Tibial artery (tissue), 4 donors: ENCODE results near the gene STOML3.

ENCODE experiments used
- DNase-seq, 2 donors: peaks; one replicate each; pipeline ENCODE4 v3.0.0-alpha.2; 2019
- H3K27ac ChIP-seq, 2 donors: fragments of 200-600 bp; sonication (generic) in 1 of 2; 1 replicate in 1 of 2; 2 replicates in 1 of 2; pipeline ENCODE4 v1.5.1; 2018 to 2019; ENCODE audit warnings: mild to moderate bottlenecking in 1 of 2
- H3K27me3 ChIP-seq, 2 donors: fragments of 200-600 bp; sonication (generic) in 1 of 2; one replicate each; pipeline versions ENCODE4 v1.5.1 to v1.6.0; 2016 to 2019
- H3K36me3 ChIP-seq, 3 donors: fragments of 200-600 bp; sonication (generic) in 2 of 3; one replicate each; pipeline ENCODE4 v1.5.1; 2016 to 2019; ENCODE audit warnings: mild to moderate bottlenecking in 2 of 3
- H3K4me1 ChIP-seq, 4 donors: fragments of 200-600 bp; sonication (generic) in 2 of 4; 1 replicate in 3 of 4; 2 replicates in 1 of 4; pipeline ENCODE4 v1.5.1; 2016 to 2019
- H3K4me3 ChIP-seq, 2 donors: fragments of 200-600 bp; sonication (generic) in 1 of 2; 1 replicate in 1 of 2; 2 replicates in 1 of 2; pipeline ENCODE4 v1.5.1; 2018 to 2019; ENCODE audit warnings: mild to moderate bottlenecking in 2 of 2
- H3K9me3 ChIP-seq, 3 donors: fragments of 200-600 bp; sonication (generic) in 1 of 3; one replicate each; pipeline ENCODE4 v1.5.1; 2016 to 2019
- intact Hi-C: fragments of 100-400 bp; cut with DNase I; formaldehyde crosslinking; loops from one replicate; pipeline ENCODE4 v1.15.0; 2023; ENCODE audit warnings: low total_unique reads
- TF ChIP-seq, protein P1 (sequence below), 2 experiments: fragments of 200-600 bp in 1 of 2; fragments of 450-650 bp in 1 of 2; IDR thresholded peaks; one replicate each; pipeline ENCODE4 v1.5.1; 2017 to 2019; ENCODE audit warnings: antibody characterized with exemption in 2 of 2, mild to moderate bottlenecking in 1 of 2, moderate library complexity in 1 of 2

STOML3 gene

DNA sequence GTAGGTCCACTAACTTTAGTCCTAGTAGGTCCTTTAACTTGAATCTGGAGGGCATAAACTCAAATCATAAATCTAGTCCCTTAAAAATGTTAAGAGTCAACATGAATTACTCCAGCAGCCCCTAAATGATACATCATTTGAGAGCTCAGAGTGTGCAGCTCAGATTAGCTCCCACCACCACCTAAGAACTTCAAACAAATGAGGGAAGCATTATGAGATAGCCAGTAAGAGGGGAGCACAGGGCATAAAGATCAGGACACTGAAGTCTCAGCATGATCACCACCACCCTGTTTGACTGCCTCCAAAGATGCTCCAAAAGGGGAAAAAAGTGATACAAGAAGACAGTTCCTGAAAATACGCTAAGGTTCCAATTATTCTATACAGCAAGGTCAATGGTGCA, 41.5 kb upstream of the STOML3 start:
- Histone ChIP-seq H3K27me3 (no peaks in the 10 kb centered on the region), H3K4me3 (no peak overlapping the region), H3K27ac (no peak overlapping the region), H3K9me3 (no peaks in the 10 kb centered on the region), H3K36me3 (peaks cover 4 to 17% (median 12%) of the 10 kb centered on the region in 3 donors), H3K4me1 (peaks cover 0 to 31% (median 20%) of the 10 kb centered on the region in 4 donors)
- intact Hi-C loops, result no loop called here
- no peak for DNase-seq
- TF ChIP-seq, protein P1, sequence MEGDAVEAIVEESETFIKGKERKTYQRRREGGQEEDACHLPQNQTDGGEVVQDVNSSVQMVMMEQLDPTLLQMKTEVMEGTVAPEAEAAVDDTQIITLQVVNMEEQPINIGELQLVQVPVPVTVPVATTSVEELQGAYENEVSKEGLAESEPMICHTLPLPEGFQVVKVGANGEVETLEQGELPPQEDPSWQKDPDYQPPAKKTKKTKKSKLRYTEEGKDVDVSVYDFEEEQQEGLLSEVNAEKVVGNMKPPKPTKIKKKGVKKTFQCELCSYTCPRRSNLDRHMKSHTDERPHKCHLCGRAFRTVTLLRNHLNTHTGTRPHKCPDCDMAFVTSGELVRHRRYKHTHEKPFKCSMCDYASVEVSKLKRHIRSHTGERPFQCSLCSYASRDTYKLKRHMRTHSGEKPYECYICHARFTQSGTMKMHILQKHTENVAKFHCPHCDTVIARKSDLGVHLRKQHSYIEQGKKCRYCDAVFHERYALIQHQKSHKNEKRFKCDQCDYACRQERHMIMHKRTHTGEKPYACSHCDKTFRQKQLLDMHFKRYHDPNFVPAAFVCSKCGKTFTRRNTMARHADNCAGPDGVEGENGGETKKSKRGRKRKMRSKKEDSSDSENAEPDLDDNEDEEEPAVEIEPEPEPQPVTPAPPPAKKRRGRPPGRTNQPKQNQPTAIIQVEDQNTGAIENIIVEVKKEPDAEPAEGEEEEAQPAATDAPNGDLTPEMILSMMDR (IDR thresholded peaks at IDR 0.05), result no peak

DNA sequence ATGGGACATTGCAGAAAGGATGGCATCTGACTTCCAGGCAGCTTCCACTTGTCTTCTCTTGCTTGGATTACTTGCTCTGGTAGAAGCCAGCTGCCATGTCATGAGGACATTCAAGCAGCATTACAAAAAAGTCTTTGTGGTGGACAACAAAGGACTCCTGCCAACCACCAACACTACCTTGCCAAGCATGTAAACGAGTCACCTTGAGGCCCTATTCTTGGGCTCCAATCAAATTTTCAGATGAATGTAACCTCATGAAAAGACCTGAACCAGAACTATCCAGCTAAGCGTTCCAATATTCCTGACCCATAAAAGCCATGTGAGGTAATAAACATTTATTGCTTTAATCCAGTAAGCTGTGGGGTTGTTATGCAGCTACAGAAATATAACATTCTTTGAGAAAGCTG, 34.8 kb upstream of the STOML3 start:
- intact Hi-C loops, result no loop called here
- H3K27me3 ChIP-seq, result no peaks in the 10 kb centered on the region
- TF ChIP-seq, protein P1 (IDR thresholded peaks at IDR 0.05), result no peak
- peaks cover 56 to 76% (median 59%) of the 10 kb centered on the region in 3 donors for H3K36me3 ChIP-seq
- H3K4me1 ChIP-seq, result no peaks in the 10 kb centered on the region
- H3K4me3 ChIP-seq, result no peak overlapping the region
- DNase-seq, result no peak
- H3K9me3 ChIP-seq, result no peaks in the 10 kb centered on the region
- H3K27ac ChIP-seq, result no peak overlapping the region

DNA sequence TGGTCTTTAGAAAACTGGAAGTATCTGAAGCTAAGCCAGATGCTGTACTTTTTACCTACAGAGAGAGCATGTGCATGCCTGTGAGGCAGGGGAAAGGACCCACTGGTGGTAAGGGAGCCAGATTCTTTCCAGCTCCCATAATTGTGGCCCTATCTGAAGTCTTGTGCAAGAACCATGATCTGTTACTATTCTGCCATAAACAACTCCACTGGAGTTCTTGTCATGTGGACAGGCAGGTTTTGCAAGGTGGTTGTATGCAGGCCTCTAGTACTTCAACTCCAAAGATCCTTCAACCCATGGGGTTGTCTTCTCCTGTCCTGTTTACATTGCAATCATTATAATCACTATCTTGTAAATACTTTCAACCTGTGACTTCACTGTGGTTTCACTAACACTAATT, 33.1 kb upstream of the STOML3 start:
- no peak for DNase-seq
- H3K9me3 ChIP-seq, result no peaks in the 10 kb centered on the region
- TF ChIP-seq, protein P1 (IDR thresholded peaks at IDR 0.05), result no peak
- no peak overlapping the region for H3K4me3 ChIP-seq
- H3K27me3 ChIP-seq, result no peaks in the 10 kb centered on the region
- H3K27ac ChIP-seq, result no peak overlapping the region
- peaks cover 56 to 75% (median 59%) of the 10 kb centered on the region in 3 donors for H3K36me3 ChIP-seq
- intact Hi-C loops, result no loop called here
- H3K4me1 ChIP-seq, result no peaks in the 10 kb centered on the region

DNA sequence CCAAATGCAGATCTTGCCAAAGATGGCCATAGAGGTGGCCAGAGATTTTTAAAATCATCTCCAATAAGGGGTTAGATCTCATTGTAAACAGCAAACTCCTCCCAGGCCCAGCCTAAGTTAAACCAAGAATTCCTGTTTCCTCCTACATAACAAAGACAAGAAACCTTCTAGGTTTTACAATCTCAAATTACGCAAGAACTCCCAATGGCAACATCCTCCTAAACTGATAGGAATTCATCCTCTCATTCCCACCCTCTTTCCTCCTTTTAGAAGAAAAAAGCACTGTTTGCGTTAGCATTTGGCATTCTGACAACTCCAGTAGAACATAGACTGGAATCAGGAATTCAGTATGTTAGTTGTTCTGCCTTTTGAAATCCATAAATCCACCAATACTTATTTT, 32.7 kb upstream of the STOML3 start:
- H3K27ac ChIP-seq, result no peak overlapping the region
- no peak overlapping the region for H3K4me3 ChIP-seq
- no peaks in the 10 kb centered on the region for H3K9me3 ChIP-seq
- H3K27me3 ChIP-seq, result no peaks in the 10 kb centered on the region
- H3K36me3 ChIP-seq, result peaks cover 51 to 75% (median 59%) of the 10 kb centered on the region in 3 donors
- TF ChIP-seq, protein P1 (IDR thresholded peaks at IDR 0.05), result no peak
- intact Hi-C loops, result no loop called here
- no peak for DNase-seq
- H3K4me1 ChIP-seq, result no peaks in the 10 kb centered on the region

DNA sequence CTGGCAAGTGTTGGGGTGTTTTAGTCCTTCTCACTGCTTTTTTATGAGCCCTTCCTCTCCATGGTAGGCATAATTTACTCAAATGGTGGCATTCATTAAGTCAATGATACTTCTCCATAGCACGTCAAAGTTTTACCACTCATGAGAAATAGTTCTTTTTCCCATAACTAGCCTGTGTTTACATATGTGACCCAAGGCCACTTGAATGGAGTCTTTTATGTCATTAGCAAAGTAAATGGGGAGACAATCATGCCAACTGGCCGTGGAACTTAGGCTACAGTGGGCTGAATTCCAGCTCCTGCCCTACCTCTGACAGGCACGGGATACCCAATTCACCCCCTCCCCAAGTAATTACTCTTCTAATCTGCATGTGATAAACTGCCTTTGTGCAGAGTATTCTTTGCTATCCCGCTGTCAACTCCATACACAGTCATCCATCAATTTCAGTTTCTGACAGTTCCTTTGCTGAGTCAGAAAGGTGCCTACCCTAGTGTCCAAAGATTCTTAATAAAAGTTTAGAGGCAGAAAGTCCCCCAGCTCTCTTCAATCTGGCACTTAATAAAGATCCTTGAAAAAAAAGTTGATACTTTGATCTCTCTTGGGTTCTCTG, 30.3 kb upstream of the STOML3 start:
- no peaks in the 10 kb centered on the region for H3K9me3 ChIP-seq
- DNase-seq, result no peak
- peaks cover 50 to 58% (median 55%) of the 10 kb centered on the region in 3 donors for H3K36me3 ChIP-seq
- intact Hi-C loops, result no loop called here
- no peaks in the 10 kb centered on the region for H3K27me3 ChIP-seq
- H3K27ac ChIP-seq, result no peak overlapping the region
- TF ChIP-seq, protein P1 (IDR thresholded peaks at IDR 0.05), result no peak
- no peak overlapping the region for H3K4me3 ChIP-seq
- H3K4me1 ChIP-seq, result no peaks in the 10 kb centered on the region
